H1 (cell line): Measurements from ENCODE around the gene TLE4. TPM values are rescaled to one million over a fixed set of nuclear protein-coding genes. Genes with fewer than 3 reads are reported as not detected.

Experiments
- CTCF ChIA-PET: fragments of 300-600 bp; sonication (Branson Sonifier 250); formaldehyde crosslinking; loops from one replicate; lab custom pipeline; 2021; ENCODE audit not compliant: partially characterized antibody; lab: Charles Lee
- POLR2A ChIA-PET: fragments of 300-600 bp; sonication (Branson Sonifier 250); formaldehyde crosslinking; loops from one replicate; lab custom pipeline; 2021; ENCODE audit warnings: inconsistent platforms; ENCODE audit not compliant: partially characterized antibody; lab: Charles Lee
- DNase-seq, 2 experiments: peaks; one replicate each; pipeline versions ENCODE4 v3.0.0 to v3.0.0-alpha.2; 2010 to 2022; ENCODE audit warnings: low spot score in 2 of 2, low read depth in 1 of 2, mixed read lengths in 1 of 2
- FAIRE-seq: peaks from 2 replicates; lab custom pipeline; 2011; peaks lifted over from hg19 to GRCh38; lab: Jason Lieb, UNC
- H2AFZ ChIP-seq: 2 replicates; pipeline ENCODE4 v1.8.1; 2012; ENCODE audit warnings: low read length, inconsistent platforms
- H2AK5ac ChIP-seq: 2 replicates; pipeline ENCODE4 v1.6.1; 2013; ENCODE audit warnings: low read depth, low read length
- H2BK120ac ChIP-seq: replicated peaks from 2 replicates; pipeline ENCODE3; 2013; ENCODE audit warnings: low read depth, low read length, inconsistent platforms
- H2BK12ac ChIP-seq: 2 replicates; pipeline ENCODE4 v1.6.1; 2013; ENCODE audit warnings: low read depth, low read length
- H2BK15ac ChIP-seq: 2 replicates; pipeline ENCODE4 v1.6.1; 2013; ENCODE audit warnings: low read length
- H2BK20ac ChIP-seq: 2 replicates; pipeline ENCODE4 v1.6.1; 2013; ENCODE audit warnings: low read length
- H2BK5ac ChIP-seq: 2 replicates; pipeline ENCODE4 v1.6.1; 2013; ENCODE audit warnings: low read depth, low read length
- H3K14ac ChIP-seq: 2 replicates; pipeline ENCODE4 v1.6.1; 2013; ENCODE audit warnings: inconsistent platforms; ENCODE audit not compliant: insufficient read length
- H3K18ac ChIP-seq: 2 replicates; pipeline ENCODE4 v1.6.1; 2013; ENCODE audit warnings: low read length; ENCODE audit errors: extremely low read depth
- H3K23ac ChIP-seq: 2 replicates; pipeline ENCODE4 v1.6.1; 2013; ENCODE audit warnings: inconsistent platforms; ENCODE audit not compliant: insufficient read length
- H3K23me2 ChIP-seq: 2 replicates; pipeline ENCODE4 v1.6.1; 2013; ENCODE audit warnings: low read depth, low read length
- H3K27ac ChIP-seq: 2 replicates; pipeline ENCODE4 v1.6.1; 2011; ENCODE audit warnings: low read depth, low read length, inconsistent platforms
- H3K27me3 ChIP-seq, 4 experiments: replicated peaks in 1 of 4; 1 replicate in 1 of 4; 2 replicates in 3 of 4; pipeline versions ENCODE4 v1.6.1 to v1.8.1; 2011 to 2013; ENCODE audit warnings: low read length in 3 of 4, mild to moderate bottlenecking in 3 of 4, inconsistent platforms in 2 of 4, mixed read lengths in 2 of 4, moderate library complexity in 1 of 4; ENCODE audit not compliant: control insufficient read depth in 3 of 4, insufficient read depth in 3 of 4; ENCODE audit errors: extremely low read depth in 1 of 4
- H3K36me3 ChIP-seq, 4 experiments: 2 replicates each; pipeline versions ENCODE4 v1.6.1 to v1.8.1; 2011 to 2013; ENCODE audit warnings: mild to moderate bottlenecking in 4 of 4, low read length in 3 of 4, moderate library complexity in 2 of 4, control low read depth in 1 of 4, inconsistent platforms in 1 of 4; ENCODE audit not compliant: insufficient read depth in 4 of 4, control insufficient read depth in 2 of 4
- H3K4ac ChIP-seq: replicated peaks from 2 replicates; pipeline ENCODE3; 2013; ENCODE audit warnings: low read length, low read depth, mixed read lengths, inconsistent platforms; ENCODE audit not compliant: insufficient read length
- H3K4me1 ChIP-seq, 4 experiments: replicated peaks in 1 of 4; 1 replicate in 1 of 4; 2 replicates in 3 of 4; pipeline versions ENCODE4 v1.6.1 to v1.8.1; 2011 to 2013; ENCODE audit warnings: low read length in 3 of 4, inconsistent platforms in 2 of 4, mixed read lengths in 1 of 4; ENCODE audit not compliant: insufficient read depth in 4 of 4, control insufficient read depth in 3 of 4
- H3K4me2 ChIP-seq, 2 experiments: 2 replicates each; pipeline versions ENCODE4 v1.6.1 to v1.8.1; 2011 to 2013; ENCODE audit warnings: low read depth in 2 of 2, low read length in 2 of 2, control low read depth in 1 of 2, inconsistent platforms in 1 of 2, mild to moderate bottlenecking in 1 of 2; ENCODE audit not compliant: insufficient read depth in 1 of 2
- H3K4me3 ChIP-seq, 4 experiments: fragments of 200-600, 300-600 bp in 1 of 4; sonication (generic), shearing (Covaris generic), sonication (Bioruptor Twin) in 1 of 4; 2 replicates each; pipeline versions ENCODE4 v1.5.1 to v1.8.1; 2011 to 2016; ENCODE audit warnings: low read length in 4 of 4, low read depth in 3 of 4, control low read depth in 2 of 4, inconsistent platforms in 2 of 4, mild to moderate bottlenecking in 2 of 4, mixed read lengths in 1 of 4, moderate library complexity in 1 of 4; ENCODE audit not compliant: insufficient read depth in 2 of 4; ENCODE audit errors: extremely low read depth in 1 of 4
- H3K56ac ChIP-seq: replicated peaks from 2 replicates; pipeline ENCODE3; 2013; ENCODE audit warnings: low read depth, mild to moderate bottlenecking, mixed read lengths, low read length, inconsistent platforms; ENCODE audit not compliant: insufficient read length
- H3K79me1 ChIP-seq: 2 replicates; pipeline ENCODE4 v1.6.1; 2013; ENCODE audit warnings: low read depth, low read length, control low read depth
- H3K79me2 ChIP-seq, 2 experiments: 2 replicates each; pipeline versions ENCODE4 v1.6.1 to v1.8.1; 2012 to 2013; ENCODE audit warnings: low read length in 2 of 2, mild to moderate bottlenecking in 2 of 2, inconsistent platforms in 1 of 2; ENCODE audit not compliant: insufficient read depth in 2 of 2, control insufficient read depth in 1 of 2
- H3K9ac ChIP-seq, 4 experiments: replicated peaks in 1 of 4; 1 replicate in 1 of 4; 2 replicates in 3 of 4; pipeline versions ENCODE4 v1.6.1 to v1.8.1; 2011 to 2013; ENCODE audit warnings: low read depth in 3 of 4, low read length in 3 of 4, control low read depth in 2 of 4, mild to moderate bottlenecking in 2 of 4, moderate library complexity in 2 of 4, inconsistent platforms in 1 of 4; ENCODE audit errors: extremely low read depth in 1 of 4
- H3K9me3 ChIP-seq, 2 experiments: 2 replicates each; pipeline versions ENCODE4 v1.6.1 to v1.8.1; 2012 to 2013; ENCODE audit warnings: mild to moderate bottlenecking in 2 of 2, moderate library complexity in 2 of 2, control low read depth in 1 of 2, inconsistent platforms in 1 of 2, low read depth in 1 of 2, low read length in 1 of 2, mixed read lengths in 1 of 2; ENCODE audit not compliant: insufficient read depth in 2 of 2
- H4K20me1 ChIP-seq, 2 experiments: replicated peaks in 1 of 2; 2 replicates each; pipeline versions ENCODE3 to v1.8.1; 2011 to 2013; ENCODE audit warnings: inconsistent platforms in 2 of 2, low read length in 2 of 2, mild to moderate bottlenecking in 1 of 2; ENCODE audit not compliant: insufficient read depth in 2 of 2, control insufficient read depth in 1 of 2
- H4K5ac ChIP-seq: 2 replicates; pipeline ENCODE4 v1.6.1; 2013; ENCODE audit warnings: low read length, low read depth, mixed read lengths, inconsistent platforms; ENCODE audit not compliant: insufficient read length
- H4K8ac ChIP-seq: 2 replicates; pipeline ENCODE4 v1.8.0; 2013; ENCODE audit warnings: mild to moderate bottlenecking, moderate library complexity, low read length, inconsistent platforms; ENCODE audit not compliant: insufficient read depth; ENCODE audit errors: extremely low read depth
- H4K91ac ChIP-seq: replicated peaks from 2 replicates; pipeline ENCODE3; 2013; ENCODE audit warnings: low read length, mixed read lengths, inconsistent platforms; ENCODE audit not compliant: insufficient read length
- GTF2F1 ChIP-seq: IDR thresholded peaks from 2 replicates; pipeline ENCODE4 v1.6.1; 2012; ENCODE audit warnings: low read depth, low read length, improper control_type of control experiment, borderline replicate concordance
- JUND ChIP-seq: IDR thresholded peaks from 2 replicates; pipeline ENCODE4 v1.6.1; 2011; ENCODE audit warnings: mild to moderate bottlenecking, improper control_type of control experiment, low read length
- KDM4A ChIP-seq: IDR thresholded peaks from one replicate; pipeline ENCODE4 v1.7.1; 2012; ENCODE audit warnings: low read depth, mild to moderate bottlenecking, moderate library complexity, low read length, inconsistent platforms; ENCODE audit not compliant: severe bottlenecking
- POLR2AphosphoS5 ChIP-seq: IDR thresholded peaks from 2 replicates; pipeline ENCODE4 v1.6.1; 2011; ENCODE audit warnings: low read depth, low read length
- SP4 ChIP-seq: IDR thresholded peaks from 2 replicates; pipeline ENCODE4 v1.6.1; 2012; ENCODE audit warnings: low read length, inconsistent platforms
- TAF7 ChIP-seq: optimal IDR thresholded peaks from 2 replicates; pipeline ENCODE3; 2011; ENCODE audit warnings: low read depth, mild to moderate bottlenecking, inconsistent platforms, low read length, moderate library complexity, borderline replicate concordance
- ZNF274 ChIP-seq: IDR thresholded peaks from 2 replicates; pipeline ENCODE4 v1.7.0; 2012; ENCODE audit warnings: low read length, borderline replicate concordance; ENCODE audit errors: extremely low read depth
- WGBS, 2 experiments: shearing (Covaris generic) in 1 of 2; methylation state at CpG; one replicate each; pipeline versions ENCODE4 v1.1.6 to v1.1.7; 2013 to 2015; ENCODE audit warnings: low lambda C conversion rate in 2 of 2, mixed read lengths in 2 of 2, inconsistent platforms in 1 of 2, low coverage in 1 of 2, missing lambda C conversion rate in 1 of 2; ENCODE audit not compliant: insufficient replicate concordance in 2 of 2, insufficient coverage in 1 of 2, insufficient read length in 1 of 2; ENCODE audit errors: extremely low coverage in 1 of 2, missing lambda C conversion rate in 1 of 2; 5-methylcytosine and 5-hydroxymethylcytosine counted together
- polyA plus RNA-seq, 7 experiments: library from polyadenylated mRNA; depleted of rRNA in 3 of 7; stranded (reverse) in 5 of 7; unstranded in 2 of 7; fragments of >200 nt in 5 of 7; fragments of 200-250 nt in 2 of 7; gene quantifications; 1 replicate in 5 of 7; 2 replicates in 1 of 7; 4 replicates in 1 of 7; pipeline versions ENCODE4 v1.2.1 to v1.2.3, GENCODE V29; 2011 to 2013; ENCODE audit warnings: missing spikeins in 2 of 7, mixed read lengths in 2 of 7
- total RNA-seq: library from RNA; stranded (reverse); fragmentation: NEBNext Ultra II Directional; extraction: Animal tissue kit (Norgen Biotek cat#: 25700); gene quantifications from 2 replicates; pipeline ENCODE4 v1.2.1, GENCODE V29; 2021

TLE4 gene
- total and polyA plus RNA-seq, 2 of the 8 experiments (the other 6 are each of a cell fraction or from before 2014, with no cell fraction given): 32.4 to 36.9 TPM

- no peak overlapping the region for H2BK20ac ChIP-seq
- no peak overlapping the region for H2BK15ac ChIP-seq
- ChIA-PET CTCF (interaction anchor here (0.9 to 1.4 kb wide), 2 partner anchors 29 to 77 kb away, joined by 3 to 4 read pairs; no protein-coding TSS in a partner anchor), POLR2A (interaction anchor here (0.8 to 2.1 kb wide), 6 partner anchors 12 to 171 kb away, joined by 3 to 11 read pairs (median 4); no protein-coding TSS in a partner anchor)
- H3K18ac ChIP-seq: peak overlapping the region; percentile 28
- WGBS, 2 experiments: 19% methylated on average over 14 of the region's 18 CpGs; no CpG with 5 or more reads in 1 of the 2 experiments
- no peak overlapping the region for H4K91ac ChIP-seq
- H2BK120ac ChIP-seq: no peak overlapping the region
- H2BK5ac ChIP-seq: no peak overlapping the region
- no peak overlapping the region; the same call in 1 of the 2 replicates for H2BK12ac ChIP-seq
- TF ChIP-seq JUND (no peak), ZNF274 (no peak), SP4 (no peak), POLR2AphosphoS5 (no peak), GTF2F1 (no peak), KDM4A (peak; percentile 39), TAF7 (peak; percentile 21)
- H3K14ac ChIP-seq: no peak overlapping the region
- peaks cover 0 to 16% of the 10 kb centered on the region in 2 experiments; a peak in 2 of 4 replicates for H3K79me2 ChIP-seq
- H4K5ac ChIP-seq: peak overlapping the region; percentile 79
- no peak for DNase-seq
- H3K56ac ChIP-seq: no peak overlapping the region
- H2AFZ ChIP-seq: peak overlapping the region; percentile 89
- H3K4me3 ChIP-seq: peak overlapping the region; percentile 71 to 93 (median 81)
- peaks cover 0 to 3% (median 0%) of the 10 kb centered on the region in 4 experiments; a peak in 1 of 8 replicates for H3K36me3 ChIP-seq
- H3K4me2 ChIP-seq: peak overlapping the region; percentile 86 to 88
- peak overlapping the region in 3 of 4 experiments; percentile 58 to 85 (median 81); a peak in 6 of 7 replicates for H3K9ac ChIP-seq
- H3K27ac ChIP-seq: no peak overlapping the region
- H3K4me1 ChIP-seq: peaks cover 0 to 5% (median 2%) of the 10 kb centered on the region in 4 experiments; a peak in 2 of 7 replicates
- H3K9me3 ChIP-seq: no peaks in the 10 kb centered on the region
- H3K23ac ChIP-seq: no peak overlapping the region
- no peaks in the 10 kb centered on the region for H4K20me1 ChIP-seq
- peak overlapping the region; percentile 98; the same call in 1 of the 2 replicates for H4K8ac ChIP-seq
- H3K27me3 ChIP-seq: no peaks in the 10 kb centered on the region
- FAIRE-seq: no peak
- H3K4ac ChIP-seq: no peak overlapping the region
- H3K23me2 ChIP-seq: peaks cover 8% of the 10 kb centered on the region
- no peak overlapping the region for H2AK5ac ChIP-seq
- no peaks in the 10 kb centered on the region for H3K79me1 ChIP-seq
Measured at GRCh38 chr9:79569814-79570447, 1.8 kb upstream of the TLE4 start.
